ENCODE results near the gene HYDIN.
"Not testable (repeated sequence)": the region's sequence is repeated elsewhere in the genome, so short reads cannot be mapped to it uniquely, and the experiment has no call there.

DNA sequence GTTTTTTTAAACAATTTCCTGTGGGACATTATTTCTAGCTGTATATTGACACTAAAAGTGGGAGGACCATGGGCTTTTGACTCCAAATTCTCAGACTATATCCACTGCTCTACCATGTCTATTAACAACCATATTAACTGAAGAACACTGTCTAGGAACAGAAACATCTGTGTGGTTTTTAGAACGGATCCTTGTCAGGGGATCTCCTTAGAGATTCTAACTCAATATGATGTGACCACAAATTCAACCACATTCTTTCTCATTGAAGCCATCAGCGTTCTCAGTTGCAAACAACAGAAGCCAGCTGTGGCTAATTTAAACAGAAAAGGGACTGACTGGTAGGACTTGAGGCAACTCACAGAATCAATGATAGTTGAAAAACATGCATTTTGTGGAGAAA, 73.2 kb downstream of the HYDIN start:
- not testable (repeated sequence) for TF ChIP-seq CTCF (conservative IDR thresholded peaks at IDR 0.05); ZFX (IDR thresholded peaks at IDR 0.05)
